Retina (tissue), 1 donor: Measurements from ENCODE around the gene CYTH1.

ENCODE experiments used
- DNase-seq: peaks from one replicate; pipeline ENCODE4 v3.0.0-alpha.2; 2016

CYTH1 gene

DNA sequence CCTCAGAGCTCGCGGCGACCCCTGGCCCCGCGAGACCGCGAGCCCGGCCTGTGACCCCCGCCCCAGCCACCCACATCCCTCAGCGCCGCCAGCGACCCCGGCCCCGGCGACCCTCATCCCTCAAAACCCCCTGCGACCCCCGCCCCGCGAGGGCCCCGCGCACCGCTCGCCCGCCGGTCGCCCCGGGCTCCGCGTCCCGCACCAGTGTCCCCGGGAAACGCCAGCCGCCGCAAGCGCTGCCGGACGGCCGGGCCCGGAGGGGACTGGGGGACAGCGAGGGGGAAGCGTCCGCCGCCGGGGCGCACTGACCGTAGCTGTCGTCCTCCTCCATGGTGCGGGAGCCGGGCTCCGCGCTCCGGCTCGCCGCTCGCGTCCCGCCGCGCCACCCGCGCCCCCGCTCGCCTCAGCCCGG is at the start of gene CYTH1:
Gene CYTH1 (minus strand): TSS at position 381 of the 412 bp plus-strand sequence. CDS start 50 bp downstream, at position 331.
- DNase-seq = peak; percentile 47

DNA sequence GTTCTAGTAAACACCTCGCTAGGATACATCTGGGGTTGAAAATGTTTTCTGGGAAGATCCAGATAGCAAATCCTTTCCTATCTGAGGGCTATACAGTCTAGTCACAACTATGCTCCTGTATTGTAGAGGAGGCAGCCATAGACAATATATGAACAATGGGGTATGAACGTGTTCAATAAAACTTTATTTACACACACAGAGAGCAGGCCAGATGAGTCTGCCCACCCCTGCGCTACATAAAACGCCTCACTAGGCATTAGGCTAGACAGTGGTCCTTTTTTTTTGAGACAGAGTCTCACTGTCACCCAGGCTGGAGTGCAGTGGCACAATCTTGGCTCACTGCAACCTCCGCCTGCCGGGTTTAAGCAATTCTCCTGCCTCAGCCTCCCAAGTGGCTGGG is 47.4 kb upstream of the CYTH1 start:
- no peak for DNase-seq

GRCh38 chr17:78828470-78829185 is 46.6 kb upstream of the CYTH1 start:
- DNase-seq = no peak

DNA sequence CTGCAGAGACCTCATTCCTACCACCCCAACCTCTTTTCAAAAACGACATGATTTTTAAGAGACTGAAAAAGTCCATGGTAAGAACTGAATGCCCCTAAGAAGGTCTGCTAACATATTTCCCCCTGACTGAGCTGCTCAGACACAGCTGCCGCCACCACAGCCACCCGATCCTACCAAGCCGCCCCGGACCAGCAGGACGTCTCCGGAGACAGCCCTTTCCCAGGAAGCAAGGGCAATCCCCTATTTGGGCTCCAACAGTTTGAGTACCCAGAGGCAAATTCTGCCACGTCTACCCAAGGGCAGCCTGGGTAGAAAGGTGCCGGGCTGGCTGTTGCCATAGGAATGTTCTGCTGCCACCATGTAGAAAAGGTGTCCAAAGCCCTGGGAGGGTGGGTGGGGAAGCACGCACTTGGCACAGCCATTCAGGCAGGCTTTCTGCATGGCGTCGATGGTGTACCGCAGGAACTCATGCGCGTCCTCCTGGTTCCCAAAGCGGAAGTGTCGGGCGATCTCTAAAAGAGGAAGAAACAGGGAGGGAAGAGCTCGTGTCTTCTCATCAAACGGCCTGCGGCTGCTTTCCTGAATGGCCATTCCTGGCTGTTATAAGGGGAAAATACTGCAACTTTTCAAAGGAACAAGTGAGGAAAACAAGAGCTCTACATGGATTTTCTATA is 44.9 kb upstream of the CYTH1 start:
- DNase-seq = no peak

DNA sequence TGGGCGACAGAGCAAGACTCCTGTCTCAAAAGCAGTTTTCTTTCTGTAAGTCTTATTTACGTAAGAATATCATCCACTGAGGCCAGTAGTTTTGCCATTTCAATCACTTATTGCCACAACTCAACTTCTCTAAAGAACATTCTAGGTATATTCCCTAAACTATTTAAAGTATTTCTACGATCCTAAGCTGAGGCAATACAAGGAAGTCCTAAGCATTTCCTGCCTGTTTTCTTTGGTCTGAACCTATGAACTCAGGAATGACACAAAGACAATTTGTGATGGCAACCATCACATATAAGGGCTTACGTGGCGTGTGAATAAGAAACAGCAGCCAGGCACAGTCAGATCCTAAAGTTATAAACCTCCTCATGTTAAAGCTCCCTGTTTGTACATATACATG is 44.3 kb upstream of the CYTH1 start:
- DNase-seq = no peak

GRCh38 chr17:78825696-78826095 is 43.6 kb upstream of the CYTH1 start:
- no peak for DNase-seq

GRCh38 chr17:78824240-78824639 is 42.2 kb upstream of the CYTH1 start:
- DNase-seq = no peak

DNA sequence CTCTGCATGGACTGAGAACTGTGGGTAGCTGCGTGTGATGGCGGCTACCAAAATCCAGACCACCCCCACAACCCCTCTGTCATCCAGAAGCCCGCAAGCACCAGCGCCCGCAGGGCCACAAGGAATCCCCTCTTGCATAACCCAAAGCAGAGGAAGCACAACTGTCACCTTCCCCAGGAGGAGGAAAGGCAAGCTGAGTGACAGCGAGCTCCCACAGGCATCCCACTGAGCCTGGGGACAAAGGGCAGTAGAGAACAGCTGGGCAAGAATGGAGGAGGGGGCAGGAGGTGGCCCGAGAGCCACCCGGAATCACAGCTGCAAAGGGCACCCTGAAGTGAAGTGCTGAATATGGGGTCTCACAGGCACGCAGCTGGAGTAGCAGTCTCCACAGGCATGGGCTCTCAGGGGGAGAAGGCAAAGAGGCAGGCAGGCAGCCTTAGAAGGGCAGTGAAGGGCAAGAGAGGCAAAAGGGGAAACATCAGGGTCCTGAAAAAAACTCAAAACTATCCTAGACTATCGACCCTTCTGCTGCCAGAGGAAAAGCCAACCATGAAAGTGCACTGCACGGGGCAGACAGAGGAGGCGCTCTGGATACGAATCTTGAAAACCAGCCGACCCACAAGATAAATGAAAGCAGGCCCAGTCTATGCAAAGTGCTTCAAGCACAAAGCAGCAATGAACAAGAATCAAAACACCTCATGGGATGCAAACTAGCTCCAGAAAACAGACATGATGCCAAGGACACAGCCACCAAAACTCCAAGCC is 41.4 kb upstream of the CYTH1 start:
- DNase-seq = no peak

DNA sequence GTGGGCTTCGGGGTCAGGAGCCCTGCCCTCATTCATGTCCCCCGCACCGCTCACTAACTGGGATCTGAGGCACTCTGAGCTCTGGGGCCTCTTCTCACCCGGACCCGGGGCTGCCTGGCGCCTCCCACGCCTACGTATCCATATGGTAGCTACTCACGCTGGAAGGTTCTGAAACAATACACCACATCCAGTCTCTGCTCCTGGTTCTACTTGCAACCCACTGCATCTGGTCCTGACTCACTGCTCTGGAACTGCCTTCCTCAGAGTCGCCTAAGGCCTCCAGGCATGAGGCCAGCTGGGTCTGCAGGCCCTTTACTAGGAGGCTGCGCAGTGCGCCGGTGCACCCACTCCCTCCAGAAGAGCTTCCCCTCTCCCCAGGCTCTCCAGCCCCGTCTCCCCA is 40.5 kb upstream of the CYTH1 start:
- DNase-seq = no peak

GRCh38 chr17:78821961-78822360 is 39.9 kb upstream of the CYTH1 start:
- DNase-seq = no peak

- no peak for DNase-seq
Observed at GRCh38 chr17:78820841-78821240, 38.8 kb upstream of the CYTH1 start.

GRCh38 chr17:78819806-78820792 is 38.0 kb upstream of the CYTH1 start:
- DNase-seq = no peak

GRCh38 chr17:78819402-78819801 is 37.3 kb upstream of the CYTH1 start:
- no peak for DNase-seq

GRCh38 chr17:78818932-78819331 is 36.9 kb upstream of the CYTH1 start:
- no peak for DNase-seq

- DNase-seq = no peak
Observed at GRCh38 chr17:78818152-78818846, 36.2 kb upstream of the CYTH1 start.

GRCh38 chr17:78817123-78817522 is 35.0 kb upstream of the CYTH1 start:
- no peak for DNase-seq

GRCh38 chr17:78815696-78816095 is 33.6 kb upstream of the CYTH1 start:
- DNase-seq = no peak

DNA sequence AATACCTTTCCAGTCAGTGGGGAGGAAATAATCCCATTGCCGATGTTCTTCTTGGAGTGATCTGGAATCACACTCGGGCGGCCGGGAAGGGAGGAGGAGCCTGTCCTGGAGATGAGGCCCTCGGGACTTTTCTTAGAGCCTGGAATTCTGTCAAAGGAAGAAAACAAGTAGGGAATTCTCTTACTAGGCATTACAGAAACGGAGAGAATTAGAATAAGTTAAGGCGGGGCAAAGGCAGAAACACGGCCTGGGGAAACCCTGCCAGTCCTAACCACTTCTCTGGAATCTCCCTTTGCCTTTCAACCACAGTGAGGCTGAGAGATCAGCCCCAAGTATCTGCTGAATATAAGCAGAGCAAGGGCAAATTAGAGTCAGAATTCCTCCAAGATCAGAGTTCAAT is 30.8 kb upstream of the CYTH1 start:
- no peak for DNase-seq

- no peak for DNase-seq
Observed at GRCh38 chr17:78808163-78808562, 26.1 kb upstream of the CYTH1 start.

- no peak for DNase-seq
Observed at GRCh38 chr17:78806451-78806850, 24.4 kb upstream of the CYTH1 start.

- no peak for DNase-seq
Observed at GRCh38 chr17:78805301-78805700, 23.2 kb upstream of the CYTH1 start.

DNA sequence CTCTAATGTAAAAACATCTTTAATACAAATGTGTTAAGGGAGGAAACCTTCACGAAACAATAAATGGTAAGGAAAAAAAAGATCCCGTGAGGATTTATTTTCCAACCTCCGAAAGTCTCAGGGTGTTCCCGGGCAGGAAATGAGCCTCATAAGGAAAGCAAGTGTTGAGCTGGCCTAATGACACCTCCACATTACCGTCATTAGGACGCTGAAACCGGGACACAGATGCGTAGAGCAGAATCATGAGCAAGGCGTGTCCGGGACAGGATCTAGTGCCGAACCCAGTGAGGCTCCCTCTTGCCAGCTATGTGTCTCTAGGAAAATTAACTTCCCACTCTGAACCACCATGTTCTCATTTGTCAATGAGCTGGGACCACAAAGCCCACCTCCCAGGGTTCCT is 22.7 kb upstream of the CYTH1 start:
- DNase-seq = no peak
